Breast epithelium (tissue), 3 donors: ENCODE results near the gene ISX.

ENCODE experiments used
- CTCF ChIP-seq, 3 donors: fragments of 450-650 bp; IDR thresholded peaks; one replicate each; pipeline ENCODE4 v1.5.1; 2016 to 2017; ENCODE audit warnings: antibody characterized with exemption in 3 of 3, mild to moderate bottlenecking in 3 of 3, moderate library complexity in 3 of 3
- POLR2AphosphoS5 ChIP-seq, 3 donors: sonication (generic); formaldehyde crosslinking; IDR thresholded peaks; one replicate each; pipeline ENCODE4 v1.6.1; 2017; ENCODE audit warnings: antibody characterized with exemption in 3 of 3

GRCh38 chr22:35114131-35114980, 48.4 kb downstream of the ISX start:
- TF ChIP-seq CTCF (IDR thresholded peaks at IDR 0.05) (no peak), POLR2AphosphoS5 (IDR thresholded peaks at IDR 0.05) (no peak)
